ENCODE data around the gene PRKN.

Gene PRKN

DNA sequence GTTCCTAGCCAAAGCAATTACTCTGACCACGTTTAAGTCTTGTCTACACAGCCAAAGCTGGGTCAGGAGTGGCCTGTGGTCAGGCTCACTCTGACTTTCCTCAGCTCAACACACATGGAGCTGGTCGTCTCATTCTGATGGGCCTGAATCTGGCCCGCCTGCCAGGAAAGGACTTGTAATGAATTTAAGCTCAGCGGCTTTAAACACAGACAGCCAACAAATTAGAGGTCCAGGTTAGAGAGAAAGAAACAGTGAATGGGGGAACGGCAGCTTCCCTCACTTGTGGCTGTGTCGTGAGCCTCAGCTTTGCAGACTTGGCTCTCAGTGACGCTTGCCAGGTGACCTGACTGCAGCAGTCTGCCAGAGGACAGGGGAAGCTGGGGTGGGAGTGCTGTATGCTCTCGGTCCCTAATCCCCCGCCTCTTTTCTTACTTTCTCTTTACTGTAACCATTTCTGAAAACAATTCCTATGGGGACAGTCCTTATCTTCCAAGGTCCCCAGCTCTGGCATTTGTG is 1331.8 kb downstream of the PRKN start:
- Histone ChIP-seq H3K36me3 (ENCODE audit: insufficient read depth, low read depth, low read length) (no peaks in the 10 kb centered on the region), H3K9me3 (ENCODE audit: insufficient read depth, low read depth, low read length) (peaks cover 3% of the 10 kb centered on the region; the same call in 1 of the 2 replicates), H3K27me3 (ENCODE audit: insufficient read depth, low read length) (no peaks in the 10 kb centered on the region), H3K27ac (ENCODE audit: low read length) (no peak overlapping the region), H3K9ac (ENCODE audit: low read depth, low read length) (no peak overlapping the region), H3K4me3 (ENCODE audit: low read length) (no peak overlapping the region), H3K4me1 (ENCODE audit: insufficient read depth, low read length) (no peaks in the 10 kb centered on the region)

GRCh38 chr6:161394437-161394836 is 1333.1 kb downstream of the PRKN start:
- Histone ChIP-seq H3K9ac (ENCODE audit: low read depth, low read length) (no peak overlapping the region), H3K4me1 (ENCODE audit: insufficient read depth, low read length) (0 out of 2 replicates have a peak, but pooled peaks cover 3% of the 10 kb centered on the region), H3K9me3 (ENCODE audit: insufficient read depth, low read depth, low read length) (peaks cover 3% of the 10 kb centered on the region; the same call in 1 of the 2 replicates), H3K36me3 (ENCODE audit: insufficient read depth, low read depth, low read length) (no peaks in the 10 kb centered on the region), H3K4me3 (ENCODE audit: low read length) (no peak overlapping the region), H3K27ac (ENCODE audit: low read length) (no peak overlapping the region), H3K27me3 (ENCODE audit: insufficient read depth, low read length) (no peaks in the 10 kb centered on the region)

DNA sequence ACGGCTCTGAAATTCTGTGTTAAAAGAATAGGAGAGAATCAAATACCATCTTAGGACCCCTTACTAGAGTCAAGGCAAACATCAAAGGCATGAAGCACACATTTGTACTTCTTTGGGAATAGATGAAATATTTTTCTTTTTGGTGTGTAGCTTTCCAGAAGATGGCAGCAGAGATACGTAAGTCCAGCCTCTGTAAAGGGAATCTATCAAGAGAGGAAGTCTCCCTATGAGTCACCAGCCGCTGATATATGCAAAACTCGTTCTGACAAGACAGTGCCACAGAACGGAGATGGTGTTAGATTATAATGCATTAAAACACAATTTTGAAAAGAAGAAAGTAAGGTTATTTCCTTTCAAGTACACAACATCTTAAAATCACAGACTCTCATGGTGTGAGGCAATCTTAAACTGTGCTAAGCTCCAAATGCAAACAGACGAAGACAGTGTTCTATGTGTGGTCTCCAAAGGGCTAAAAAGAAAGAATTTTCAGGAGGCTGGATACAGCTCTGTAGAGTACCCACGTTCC is 1333.7 kb downstream of the PRKN start:
- Histone ChIP-seq H3K36me3 (ENCODE audit: insufficient read depth, low read depth, low read length) (no peaks in the 10 kb centered on the region), H3K9me3 (ENCODE audit: insufficient read depth, low read depth, low read length) (peaks cover 3% of the 10 kb centered on the region; the same call in 1 of the 2 replicates), H3K4me1 (ENCODE audit: insufficient read depth, low read length) (0 out of 2 replicates have a peak, but pooled peaks cover 3% of the 10 kb centered on the region), H3K27me3 (ENCODE audit: insufficient read depth, low read length) (no peaks in the 10 kb centered on the region), H3K27ac (ENCODE audit: low read length) (no peak overlapping the region), H3K4me3 (ENCODE audit: low read length) (no peak overlapping the region), H3K9ac (ENCODE audit: low read depth, low read length) (no peak overlapping the region)

DNA sequence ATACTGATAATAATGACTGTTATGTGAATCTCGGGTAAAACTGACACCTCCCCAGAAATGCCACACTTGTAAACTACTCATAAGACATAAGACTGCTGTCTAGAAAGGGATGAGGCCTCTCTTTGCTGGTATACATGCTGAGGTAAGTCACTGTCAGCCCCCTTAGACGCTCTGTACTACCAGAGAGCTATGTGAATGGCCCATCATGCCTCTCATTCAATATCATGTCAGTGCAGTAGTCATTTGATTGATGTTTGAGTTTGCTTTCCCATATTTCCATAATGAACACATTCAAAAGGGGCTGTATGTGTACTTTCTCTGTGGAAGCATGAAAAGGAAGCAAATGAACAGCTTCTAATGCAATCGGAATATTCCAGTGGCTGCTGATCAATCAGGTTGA is 1334.3 kb downstream of the PRKN start:
- no peaks in the 10 kb centered on the region for H3K27me3 ChIP-seq (ENCODE audit: insufficient read depth, low read length)
- H3K27ac ChIP-seq (ENCODE audit: low read length): no peak overlapping the region
- H3K4me3 ChIP-seq (ENCODE audit: low read length): no peak overlapping the region
- no peak overlapping the region for H3K9ac ChIP-seq (ENCODE audit: low read depth, low read length)
- peaks cover 3% of the 10 kb centered on the region; the same call in 1 of the 2 replicates for H3K9me3 ChIP-seq (ENCODE audit: insufficient read depth, low read depth, low read length)
- H3K36me3 ChIP-seq (ENCODE audit: insufficient read depth, low read depth, low read length): no peaks in the 10 kb centered on the region
- 0 out of 2 replicates have a peak, but pooled peaks cover 3% of the 10 kb centered on the region for H3K4me1 ChIP-seq (ENCODE audit: insufficient read depth, low read length)

- Histone ChIP-seq H3K4me1 (ENCODE audit: insufficient read depth, low read length) (0 out of 2 replicates have a peak, but pooled peaks cover 3% of the 10 kb centered on the region), H3K36me3 (ENCODE audit: insufficient read depth, low read depth, low read length) (no peaks in the 10 kb centered on the region), H3K9ac (ENCODE audit: low read depth, low read length) (no peak overlapping the region), H3K27me3 (ENCODE audit: insufficient read depth, low read length) (no peaks in the 10 kb centered on the region), H3K27ac (ENCODE audit: low read length) (no peak overlapping the region), H3K4me3 (ENCODE audit: low read length) (no peak overlapping the region), H3K9me3 (ENCODE audit: insufficient read depth, low read depth, low read length) (no peaks in the 10 kb centered on the region)
Observed at GRCh38 chr6:161389756-161390155, 1337.8 kb downstream of the PRKN start.

GRCh38 chr6:161383951-161384350 is 1343.6 kb downstream of the PRKN start:
- H3K9ac ChIP-seq (ENCODE audit: low read depth, low read length): no peak overlapping the region
- no peaks in the 10 kb centered on the region for H3K4me1 ChIP-seq (ENCODE audit: insufficient read depth, low read length)
- H3K27ac ChIP-seq (ENCODE audit: low read length): no peak overlapping the region
- no peak overlapping the region for H3K4me3 ChIP-seq (ENCODE audit: low read length)
- no peaks in the 10 kb centered on the region for H3K27me3 ChIP-seq (ENCODE audit: insufficient read depth, low read length)
- H3K36me3 ChIP-seq (ENCODE audit: insufficient read depth, low read depth, low read length): no peaks in the 10 kb centered on the region
- no peaks in the 10 kb centered on the region for H3K9me3 ChIP-seq (ENCODE audit: insufficient read depth, low read depth, low read length)

- Histone ChIP-seq H3K9ac (ENCODE audit: low read depth, low read length) (no peak overlapping the region), H3K27me3 (ENCODE audit: insufficient read depth, low read length) (no peaks in the 10 kb centered on the region), H3K36me3 (ENCODE audit: insufficient read depth, low read depth, low read length) (no peaks in the 10 kb centered on the region), H3K9me3 (ENCODE audit: insufficient read depth, low read depth, low read length) (no peaks in the 10 kb centered on the region), H3K4me3 (ENCODE audit: low read length) (no peak overlapping the region), H3K27ac (ENCODE audit: low read length) (no peak overlapping the region), H3K4me1 (ENCODE audit: insufficient read depth, low read length) (no peaks in the 10 kb centered on the region)
Observed at GRCh38 chr6:161379834-161380582, 1347.6 kb downstream of the PRKN start.

- Histone ChIP-seq H3K9me3 (ENCODE audit: insufficient read depth, low read depth, low read length) (no peaks in the 10 kb centered on the region), H3K4me1 (ENCODE audit: insufficient read depth, low read length) (no peaks in the 10 kb centered on the region), H3K9ac (ENCODE audit: low read depth, low read length) (no peak overlapping the region), H3K27ac (ENCODE audit: low read length) (no peak overlapping the region), H3K36me3 (ENCODE audit: insufficient read depth, low read depth, low read length) (no peaks in the 10 kb centered on the region), H3K27me3 (ENCODE audit: insufficient read depth, low read length) (no peaks in the 10 kb centered on the region), H3K4me3 (ENCODE audit: low read length) (no peak overlapping the region)
Observed at GRCh38 chr6:161378115-161378514, 1349.5 kb downstream of the PRKN start.

DNA sequence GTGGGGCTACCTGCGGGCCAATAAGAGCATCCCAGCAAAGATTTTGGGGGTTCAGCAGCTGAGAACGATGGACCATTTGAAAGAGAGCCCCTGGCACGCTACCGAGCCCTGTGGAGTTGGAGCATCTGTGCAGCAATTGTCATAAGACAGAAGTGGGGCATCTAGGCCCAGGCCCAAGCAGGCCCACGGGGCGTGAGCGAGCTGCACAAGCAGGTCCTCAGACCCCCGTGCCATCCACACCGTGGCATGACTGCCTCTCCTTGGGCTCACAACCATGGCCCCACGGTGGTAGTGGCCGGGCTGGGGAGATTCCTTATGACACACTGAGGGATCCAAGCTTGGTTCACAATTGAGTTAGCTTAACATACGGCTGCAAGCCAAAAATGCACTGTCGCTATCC is 1350.5 kb downstream of the PRKN start:
- Histone ChIP-seq H3K9ac (ENCODE audit: low read depth, low read length) (no peak overlapping the region), H3K36me3 (ENCODE audit: insufficient read depth, low read depth, low read length) (no peaks in the 10 kb centered on the region)

GRCh38 chr6:161376367-161376766 is 1351.2 kb downstream of the PRKN start:
- Histone ChIP-seq H3K27me3 (ENCODE audit: insufficient read depth, low read length) (no peaks in the 10 kb centered on the region), H3K27ac (ENCODE audit: low read length) (no peak overlapping the region), H3K9ac (ENCODE audit: low read depth, low read length) (no peak overlapping the region), H3K4me3 (ENCODE audit: low read length) (no peak overlapping the region), H3K4me1 (ENCODE audit: insufficient read depth, low read length) (no peaks in the 10 kb centered on the region), H3K36me3 (ENCODE audit: insufficient read depth, low read depth, low read length) (no peaks in the 10 kb centered on the region), H3K9me3 (ENCODE audit: insufficient read depth, low read depth, low read length) (no peaks in the 10 kb centered on the region)

More for the DNA sequence above, 1350.5 kb downstream of the PRKN start:
- Histone ChIP-seq H3K27ac (ENCODE audit: low read length) (no peak overlapping the region), H3K27me3 (ENCODE audit: insufficient read depth, low read length) (no peaks in the 10 kb centered on the region), H3K4me3 (ENCODE audit: low read length) (no peak overlapping the region), H3K9me3 (ENCODE audit: insufficient read depth, low read depth, low read length) (no peaks in the 10 kb centered on the region), H3K4me1 (ENCODE audit: insufficient read depth, low read length) (no peaks in the 10 kb centered on the region)

GRCh38 chr6:161374971-161375873 is 1352.3 kb downstream of the PRKN start:
- no peaks in the 10 kb centered on the region for H3K36me3 ChIP-seq (ENCODE audit: insufficient read depth, low read depth, low read length)
- no peaks in the 10 kb centered on the region for H3K4me1 ChIP-seq (ENCODE audit: insufficient read depth, low read length)
- H3K9me3 ChIP-seq (ENCODE audit: insufficient read depth, low read depth, low read length): no peaks in the 10 kb centered on the region
- no peak overlapping the region for H3K27ac ChIP-seq (ENCODE audit: low read length)
- H3K27me3 ChIP-seq (ENCODE audit: insufficient read depth, low read length): no peaks in the 10 kb centered on the region
- H3K4me3 ChIP-seq (ENCODE audit: low read length): no peak overlapping the region
- H3K9ac ChIP-seq (ENCODE audit: low read depth, low read length): no peak overlapping the region

Data from iPS-20b (cell line).